SK-N-SH treated with all-trans-retinoic acid at 6 μM for 48 hours (cell line): ENCODE results near the gene ZNF648.

Experiments
- CSDC2 ChIP-seq: fragments of 250-450 bp; sonication (Bioruptor Pico); IDR thresholded peaks from 2 replicates; pipeline ENCODE4 v1.5.0; 2020; ENCODE audit warnings: mild to moderate bottlenecking, moderate library complexity
- OSR1 ChIP-seq: fragments of 250-450 bp; sonication (Bioruptor Pico); IDR thresholded peaks from 2 replicates; pipeline ENCODE4 v1.8.0; 2022; ENCODE audit warnings: moderate library complexity, mild to moderate bottlenecking, inconsistent platforms
- RARB ChIP-seq: fragments of 250-450 bp; sonication (Bioruptor Pico); IDR thresholded peaks from 2 replicates; pipeline ENCODE4 v1.8.0; 2021; ENCODE audit warnings: mild to moderate bottlenecking, moderate library complexity
- ZFP30 ChIP-seq: fragments of 450-650 bp; formaldehyde crosslinking; IDR thresholded peaks from 2 replicates; pipeline ENCODE4 v1.5.0; 2022; ENCODE audit warnings: mild to moderate bottlenecking, moderate library complexity
- ZNF565 ChIP-seq: fragments of 450-650 bp; formaldehyde crosslinking; conservative IDR thresholded peaks from 2 replicates; pipeline ENCODE4 v1.5.0; 2020; ENCODE audit warnings: low read depth, mild to moderate bottlenecking, moderate library complexity
- TF ChIP-seq, protein P1 (sequence below): fragments of 250-450 bp; sonication (Bioruptor Pico); IDR thresholded peaks from 2 replicates; pipeline ENCODE4 v1.5.1; 2020; ENCODE audit warnings: low read depth, mild to moderate bottlenecking, moderate library complexity

DNA sequence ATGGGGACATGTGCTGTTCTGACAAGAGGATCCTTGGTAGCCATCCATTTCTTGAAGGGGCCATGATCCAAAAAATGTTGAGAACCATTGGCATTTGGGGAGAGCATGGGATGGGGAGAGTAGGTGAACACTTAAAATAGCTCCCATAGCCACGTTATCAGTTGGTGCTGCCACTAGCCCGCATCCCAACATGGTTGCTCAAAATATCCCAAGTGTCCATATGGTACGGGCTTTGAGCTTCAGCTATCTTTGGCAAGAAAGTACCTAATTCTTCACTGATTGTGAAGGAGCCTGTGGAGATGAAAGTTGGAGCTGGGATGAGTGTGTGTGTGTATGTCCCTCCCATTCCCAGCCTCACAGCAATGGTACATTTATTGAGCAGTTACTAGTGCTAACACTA, 3.1 kb upstream of the ZNF648 start:
- no peak for TF ChIP-seq CSDC2
- no peak for TF ChIP-seq OSR1 (CRISPR knock-in tag)
- TF ChIP-seq, protein P1, sequence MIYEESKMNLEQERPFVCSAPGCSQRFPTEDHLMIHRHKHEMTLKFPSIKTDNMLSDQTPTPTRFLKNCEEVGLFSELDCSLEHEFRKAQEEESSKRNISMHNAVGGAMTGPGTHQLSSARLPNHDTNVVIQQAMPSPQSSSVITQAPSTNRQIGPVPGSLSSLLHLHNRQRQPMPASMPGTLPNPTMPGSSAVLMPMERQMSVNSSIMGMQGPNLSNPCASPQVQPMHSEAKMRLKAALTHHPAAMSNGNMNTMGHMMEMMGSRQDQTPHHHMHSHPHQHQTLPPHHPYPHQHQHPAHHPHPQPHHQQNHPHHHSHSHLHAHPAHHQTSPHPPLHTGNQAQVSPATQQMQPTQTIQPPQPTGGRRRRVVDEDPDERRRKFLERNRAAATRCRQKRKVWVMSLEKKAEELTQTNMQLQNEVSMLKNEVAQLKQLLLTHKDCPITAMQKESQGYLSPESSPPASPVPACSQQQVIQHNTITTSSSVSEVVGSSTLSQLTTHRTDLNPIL (CRISPR knock-in tag): no peak
- TF ChIP-seq ZFP30: no peak
- TF ChIP-seq ZNF565 (CRISPR knock-in tag): no peak
- no peak for TF ChIP-seq RARB (CRISPR knock-in tag)
